GM18505 (cell line): ENCODE measurements around the gene TMEM234.

Experiments used
- ATAC-seq: cut with Tn5 transposase; IDR thresholded peaks from one replicate; pipeline ENCODE4 v1.9.1; 2021; ENCODE audit not compliant: unreplicated experiment
- POLR2A ChIP-seq: IDR thresholded peaks from 4 replicates; pipeline ENCODE4 v1.6.1; 2011; ENCODE audit warnings: borderline replicate concordance; ENCODE audit not compliant: insufficient read depth, insufficient read length; ENCODE audit errors: extremely low read depth

Gene TMEM234

GRCh38 chr1:32199717-32200072 lies 22.5 kb downstream of the TMEM234 start:
- TF ChIP-seq POLR2A: no peak
- no peak for ATAC-seq

- no peak for ATAC-seq
- TF ChIP-seq POLR2A: peak; percentile 1
These were observed 23.0 kb downstream of the TMEM234 start for GRCh38 chr1:32199043-32199716.

GRCh38 chr1:32198237-32199042 lies 23.7 kb downstream of the TMEM234 start:
- no peak for ATAC-seq
- TF ChIP-seq POLR2A: peak; percentile 23

DNA sequence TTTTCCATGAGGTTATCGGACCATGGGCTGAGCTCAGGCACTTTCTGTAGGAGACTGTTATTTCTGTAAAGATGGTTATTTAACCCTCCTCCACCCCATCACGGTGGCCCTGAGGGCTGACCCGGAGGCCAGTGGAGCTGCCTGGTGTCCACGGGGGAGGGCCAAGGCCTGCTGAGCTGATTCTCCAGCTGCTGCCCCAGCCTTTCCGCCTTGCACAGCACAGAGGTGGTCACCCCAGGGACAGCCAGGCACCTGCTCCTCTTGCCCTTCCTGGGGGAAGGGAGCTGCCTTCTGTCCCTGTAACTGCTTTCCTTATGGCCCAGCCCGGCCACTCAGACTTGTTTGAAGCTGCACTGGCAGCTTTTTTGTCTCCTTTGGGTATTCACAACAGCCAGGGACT lies 24.3 kb downstream of the TMEM234 start:
- TF ChIP-seq POLR2A: no peak
- ATAC-seq: no peak

- ATAC-seq: no peak
- no peak for TF ChIP-seq POLR2A
These were observed 25.1 kb downstream of the TMEM234 start for GRCh38 chr1:32197074-32197473.

DNA sequence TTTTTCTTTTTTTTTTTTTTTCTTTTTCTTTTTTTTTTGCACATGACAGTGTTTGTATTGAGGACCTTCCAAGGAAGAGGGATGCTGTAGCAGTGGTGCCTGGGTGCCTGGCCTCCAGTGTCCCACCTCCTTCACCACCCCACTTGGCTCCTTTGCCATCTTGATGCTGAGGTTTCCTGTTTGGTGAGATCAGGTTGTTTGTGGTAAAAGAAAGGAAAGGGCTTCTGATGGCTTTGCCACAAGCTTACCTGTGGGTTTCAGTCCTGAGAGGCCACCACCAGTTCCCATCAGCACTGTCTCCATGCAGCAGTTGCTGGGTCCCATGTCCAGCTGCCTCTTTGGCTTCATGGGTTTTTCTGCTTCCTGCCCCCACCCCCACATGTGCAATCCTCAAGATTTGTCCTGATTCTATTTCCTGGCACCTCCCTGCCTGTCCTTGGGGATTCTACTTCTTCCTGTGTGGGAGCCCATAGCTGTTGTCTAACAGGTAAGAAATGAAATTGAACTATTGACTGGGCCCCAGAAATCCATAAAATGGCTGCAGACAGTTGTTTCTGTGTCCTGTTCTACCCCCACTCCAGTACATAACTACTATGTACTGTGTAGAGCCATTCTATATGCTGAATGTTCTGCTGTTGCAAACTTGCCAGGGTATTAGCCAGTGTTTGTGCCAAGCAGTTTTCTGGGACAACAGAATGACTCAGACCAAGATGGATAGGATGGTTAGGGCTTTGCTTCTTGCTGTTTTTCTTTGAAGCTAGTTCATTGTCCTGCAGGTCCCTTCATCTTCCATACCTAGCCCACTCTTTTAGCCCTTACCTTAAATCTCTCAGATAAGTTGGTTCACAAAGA lies 26.0 kb downstream of the TMEM234 start:
- no peak for TF ChIP-seq POLR2A
- ATAC-seq: no peak

DNA sequence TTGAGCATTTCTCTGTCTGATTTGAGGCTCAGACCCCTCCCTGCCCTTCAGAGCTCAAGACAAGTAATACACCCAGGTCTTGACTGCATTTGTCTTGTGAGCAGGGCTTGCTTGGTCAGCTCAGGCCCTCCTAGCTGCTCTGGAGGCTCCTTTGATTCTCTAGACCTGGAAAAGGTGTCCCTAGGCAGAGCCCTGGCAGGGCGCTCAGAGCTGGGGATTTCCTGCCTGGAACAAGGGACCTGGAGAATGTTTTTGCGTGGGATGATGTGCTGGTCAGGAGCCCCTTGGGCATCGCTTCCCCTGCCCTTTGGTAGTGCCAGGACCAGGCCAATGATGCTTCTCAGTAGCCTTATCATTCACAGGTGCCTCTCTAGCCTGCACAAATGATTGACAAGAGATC lies 26.6 kb downstream of the TMEM234 start:
- ATAC-seq: no peak

GRCh38 chr1:32194984-32195383 lies 27.2 kb downstream of the TMEM234 start:
- TF ChIP-seq POLR2A: no peak

More for the DNA sequence above, 26.6 kb downstream of the TMEM234 start:
- TF ChIP-seq POLR2A: no peak

GRCh38 chr1:32192220-32192948 lies 29.8 kb downstream of the TMEM234 start:
- TF ChIP-seq POLR2A: no peak
- ATAC-seq: no peak

More at GRCh38 chr1:32194984-32195383, 27.2 kb downstream of the TMEM234 start:
- no peak for ATAC-seq

GRCh38 chr1:32187850-32188249 lies 34.3 kb downstream of the TMEM234 start:
- TF ChIP-seq POLR2A: no peak
- ATAC-seq: no peak

DNA sequence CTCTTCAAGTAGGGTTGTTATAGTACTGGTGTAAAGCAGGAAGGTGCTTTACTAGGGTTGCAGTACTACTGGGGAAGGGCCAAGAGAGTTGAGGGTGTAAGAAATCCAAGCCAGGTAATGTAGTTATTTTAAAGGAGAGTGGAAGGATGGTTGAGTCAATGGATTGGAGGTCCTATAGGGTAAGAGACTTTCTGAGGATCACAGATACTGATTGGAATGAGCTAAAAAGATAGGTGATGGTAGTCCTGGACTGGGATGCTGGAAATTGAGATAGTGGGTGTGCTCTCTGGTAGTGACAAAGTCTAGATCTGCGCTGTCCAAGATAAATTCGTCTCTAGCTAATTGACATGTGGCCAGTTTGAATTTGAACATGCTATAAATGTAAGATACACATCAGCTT lies 35.7 kb downstream of the TMEM234 start:
- peak; percentile 31 for TF ChIP-seq POLR2A
- ATAC-seq: no peak

DNA sequence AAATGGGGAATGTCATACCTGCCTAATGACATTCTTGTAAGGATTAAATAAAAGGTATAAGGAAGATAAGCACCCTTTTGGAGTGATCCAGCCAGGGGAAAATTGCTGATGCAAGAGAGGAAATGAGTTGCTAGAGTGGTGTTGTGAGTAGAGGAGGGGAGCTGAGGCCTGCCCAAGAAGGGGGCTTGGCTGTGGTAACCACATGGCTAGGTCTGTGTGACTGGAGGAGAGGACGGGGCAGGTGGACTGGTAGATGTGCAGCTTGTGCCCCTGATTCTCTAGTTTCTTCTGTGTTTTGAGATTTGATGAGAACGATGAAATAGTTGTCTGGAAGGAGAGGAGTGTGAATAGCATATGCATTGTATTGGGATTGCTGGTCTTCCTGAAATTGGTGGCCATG lies 36.1 kb downstream of the TMEM234 start:
- TF ChIP-seq POLR2A: no peak
- ATAC-seq: no peak

DNA sequence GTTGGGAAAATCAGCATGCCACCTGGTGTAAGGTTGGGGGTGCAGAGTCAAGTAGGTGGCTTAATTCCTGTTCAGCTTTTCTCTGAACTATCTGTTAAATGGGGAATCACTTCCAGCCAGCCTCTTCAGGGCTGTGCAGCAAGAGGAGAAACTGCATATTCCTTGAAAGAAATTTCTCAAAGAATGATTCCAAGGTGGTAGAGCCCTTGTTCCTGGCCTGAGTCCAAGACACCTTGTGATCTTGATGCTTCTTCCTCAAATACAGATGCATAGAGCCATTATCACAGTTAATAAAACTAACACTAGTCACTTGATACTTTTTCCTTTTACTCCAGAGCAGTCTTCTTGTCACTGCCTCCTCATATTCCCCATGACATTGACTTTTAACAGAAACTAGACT lies 37.5 kb downstream of the TMEM234 start:
- TF ChIP-seq POLR2A: no peak
- no peak for ATAC-seq

DNA sequence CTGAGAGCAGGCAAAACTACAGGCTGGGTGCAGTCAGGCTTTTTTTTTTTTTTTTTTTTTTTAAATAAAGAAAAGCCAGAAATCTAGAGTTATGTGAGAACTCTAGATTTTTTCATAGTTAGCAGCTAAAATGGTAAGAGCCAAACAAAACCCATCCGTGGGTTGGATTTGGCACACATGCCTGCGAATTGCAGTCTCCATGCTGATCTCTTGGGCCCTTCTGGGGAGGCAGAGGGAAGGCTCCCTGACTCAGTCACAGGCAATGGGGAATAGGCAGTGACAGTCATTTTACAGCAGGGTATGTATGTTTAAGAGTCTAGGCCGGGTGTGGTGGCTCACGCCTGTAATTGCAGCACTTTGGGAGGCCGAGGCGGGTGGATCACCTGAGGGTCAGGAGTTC lies 40.1 kb downstream of the TMEM234 start:
- TF ChIP-seq POLR2A: no peak
- ATAC-seq: no peak

- no peak for ATAC-seq
- no peak for TF ChIP-seq POLR2A
These were observed 40.6 kb downstream of the TMEM234 start for GRCh38 chr1:32181563-32181962.
